Right lobe of liver (tissue), 6 donors: Measurements from ENCODE around the gene SIL1. TPM values are rescaled to one million over a fixed set of nuclear protein-coding genes. Genes with fewer than 3 reads are reported as not detected.

Source experiments
- ATAC-seq, 4 donors: fragments of 200-7000 bp; cut with Tn5 transposase; one replicate each; pipeline ENCODE4 v1.9.1; 2020; ENCODE audit warnings: mild to moderate bottlenecking in 4 of 4, moderate library complexity in 4 of 4
- DNase-seq, 3 donors: peaks; one replicate each; pipeline ENCODE4 v3.0.0-alpha.2; 2020
- H3K27ac ChIP-seq, 3 donors: fragments of 200-600 bp; one replicate each; pipeline ENCODE4 v1.8.0; 2022
- H3K27me3 ChIP-seq, 2 donors: fragments of 200-600 bp; one replicate each; pipeline ENCODE4 v1.8.0; 2022
- H3K36me3 ChIP-seq, 4 donors: fragments of 200-600 bp; sonication (generic) in 1 of 4; one replicate each; pipeline versions ENCODE4 v1.5.1 to v1.8.0; 2017 to 2022; ENCODE audit warnings: control low read depth in 1 of 4
- H3K4me1 ChIP-seq, 4 donors: fragments of 200-600 bp; sonication (generic) in 1 of 4; one replicate each; pipeline versions ENCODE4 v1.5.1 to v1.8.0; 2017 to 2022; ENCODE audit warnings: control low read depth in 1 of 4
- H3K4me3 ChIP-seq, 3 donors: fragments of 200-600 bp; one replicate each; pipeline ENCODE4 v1.8.0; 2022
- H3K9me3 ChIP-seq, 4 donors: fragments of 200-600 bp; sonication (generic) in 1 of 4; one replicate each; pipeline versions ENCODE4 v1.5.1 to v1.8.0; 2017 to 2022; ENCODE audit warnings: control low read depth in 1 of 4
- CTCF ChIP-seq, 4 donors: fragments of 200-600 bp in 3 of 4; fragments of 450-650 bp in 1 of 4; IDR thresholded peaks; one replicate each; pipeline versions ENCODE4 v1.5.1 to v1.8.0; 2016 to 2022; ENCODE audit warnings: antibody characterized with exemption in 4 of 4, mild to moderate bottlenecking in 2 of 4
- POLR2A ChIP-seq: fragments of 450-650 bp; IDR thresholded peaks from one replicate; pipeline ENCODE4 v1.6.1; 2017; ENCODE audit warnings: antibody characterized with exemption, mild to moderate bottlenecking
- WGBS: methylation state at CpG from one replicate; pipeline ENCODE4 v1.1.6; 2018; ENCODE audit warnings: low coverage, low lambda C conversion rate; ENCODE audit not compliant: insufficient coverage; ENCODE audit errors: missing lambda C conversion rate; 5-methylcytosine and 5-hydroxymethylcytosine counted together
- intact Hi-C, 2 donors: fragments of 100-400 bp; cut with DNase I; formaldehyde crosslinking; loops; one replicate each; pipeline versions ENCODE4 v1.11.2 to v1.14.1; 2022
- total RNA-seq, 6 experiments: library from RNA; depleted of rRNA in 2 of 6; stranded (reverse); fragments of >200 nt in 2 of 6; fragmentation: NEBNext Ultra II Directional in 3 of 6; extraction: Animal tissue kit (Norgen Biotek cat#: 25700) in 3 of 6; gene quantifications; one replicate each; pipeline versions ENCODE4 v1.1.0 to v1.2.4, GENCODE V29; 2016 to 2023
- donor health status: DM: no; HTN: yes; CAD: no.
- donor health status: DM: no; HTN: no; CAD: no.
- donor health status: DM: no; HTN: no; CAD: no.
- donor health status: DM: no; HTN: yes; CAD: no.
- donor health status: DM: no; HTN: yes; CAD: no.

The SIL1 gene
- total RNA-seq, 6 experiments from 2014 or later = 57.6 to 94.9 (median 67.0) TPM

- H3K4me1 ChIP-seq = no peaks in the 10 kb centered on the region
- H3K36me3 ChIP-seq = peaks cover 0 to 8% (median 2%) of the 10 kb centered on the region in 4 donors
- intact Hi-C loops = no loop called here
- H3K27me3 ChIP-seq = no peaks in the 10 kb centered on the region
- H3K9me3 ChIP-seq = no peaks in the 10 kb centered on the region
- ATAC-seq = peak in 1 of 4 donors; percentile 71
- WGBS = 77% methylated on average over 3 of the region's 3 CpGs
- H3K27ac ChIP-seq = no peak overlapping the region
- H3K4me3 ChIP-seq = no peak overlapping the region
- DNase-seq = no peak
- no peak for TF ChIP-seq CTCF (IDR thresholded peaks at IDR 0.05)
- no peak for TF ChIP-seq POLR2A
Measured at GRCh38 chr5:139126711-139127111, 71.5 kb downstream of the SIL1 start.

- ATAC-seq = no peak
- Histone ChIP-seq H3K36me3 (peaks cover 0 to 8% (median 2%) of the 10 kb centered on the region in 4 donors), H3K4me3 (no peak overlapping the region), H3K27ac (no peak overlapping the region), H3K9me3 (no peaks in the 10 kb centered on the region), H3K4me1 (no peaks in the 10 kb centered on the region), H3K27me3 (no peaks in the 10 kb centered on the region)
- TF ChIP-seq POLR2A = no peak
- no peak for TF ChIP-seq CTCF (IDR thresholded peaks at IDR 0.05)
- intact Hi-C loops = no loop called here
- 60% methylated on average over 1 of the region's 1 CpG for WGBS
- no peak for DNase-seq
Measured at GRCh38 chr5:139125991-139126390, 72.2 kb downstream of the SIL1 start.

GRCh38 chr5:139124774-139125520 lies 73.2 kb downstream of the SIL1 start:
- Histone ChIP-seq H3K4me1 (no peaks in the 10 kb centered on the region), H3K36me3 (peaks cover 0 to 18% (median 3%) of the 10 kb centered on the region in 4 donors), H3K9me3 (no peaks in the 10 kb centered on the region), H3K4me3 (no peak overlapping the region), H3K27ac (no peak overlapping the region), H3K27me3 (no peaks in the 10 kb centered on the region)
- TF ChIP-seq POLR2A (no peak), CTCF (IDR thresholded peaks at IDR 0.05) (no peak)
- DNase-seq (no peak), ATAC-seq (no peak)
- intact Hi-C loops = no loop called here
- WGBS = 88% methylated on average over 8 of the region's 8 CpGs

GRCh38 chr5:139121120-139121519 lies 77.0 kb downstream of the SIL1 start:
- TF ChIP-seq CTCF (IDR thresholded peaks at IDR 0.05) = no peak
- no peak for TF ChIP-seq POLR2A
- H3K4me1 ChIP-seq = peaks cover 0 to 12% (median 2%) of the 10 kb centered on the region in 4 donors
- H3K9me3 ChIP-seq = no peaks in the 10 kb centered on the region
- no peak overlapping the region for H3K27ac ChIP-seq
- no peak for ATAC-seq
- no peaks in the 10 kb centered on the region for H3K27me3 ChIP-seq
- intact Hi-C loops = no loop called here
- peaks cover 0 to 28% (median 3%) of the 10 kb centered on the region in 4 donors for H3K36me3 ChIP-seq
- no peak overlapping the region for H3K4me3 ChIP-seq
- 80% methylated on average over 5 of the region's 5 CpGs for WGBS
- no peak for DNase-seq
